ENCODE measurements around the gene INPP5K.

Gene INPP5K

DNA sequence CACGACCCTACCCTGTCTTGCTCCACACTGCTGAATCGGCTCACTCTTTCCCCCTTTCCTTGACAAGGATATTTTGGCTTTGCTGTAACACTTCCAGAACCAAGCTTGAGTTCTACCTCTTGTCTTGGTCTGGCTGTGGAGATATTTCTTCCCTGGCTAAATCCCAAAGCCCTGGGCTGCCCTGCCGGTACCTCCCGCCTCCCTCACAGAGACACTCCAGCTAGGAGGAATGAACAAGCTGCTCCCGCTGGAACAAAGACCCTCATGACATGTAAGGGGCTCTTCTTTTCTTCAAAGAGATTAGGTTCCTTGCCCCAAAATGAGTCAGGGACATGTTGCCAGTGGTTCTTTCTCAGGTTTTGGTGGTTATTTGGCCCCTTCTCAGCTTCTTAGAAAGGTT is 10.8 kb downstream of the INPP5K start:
- no peak for DNase-seq (ENCODE audit: low read depth)

GRCh38 chr17:1504866-1505265 is 11.5 kb downstream of the INPP5K start:
- DNase-seq (ENCODE audit: low read depth), result no peak

DNA sequence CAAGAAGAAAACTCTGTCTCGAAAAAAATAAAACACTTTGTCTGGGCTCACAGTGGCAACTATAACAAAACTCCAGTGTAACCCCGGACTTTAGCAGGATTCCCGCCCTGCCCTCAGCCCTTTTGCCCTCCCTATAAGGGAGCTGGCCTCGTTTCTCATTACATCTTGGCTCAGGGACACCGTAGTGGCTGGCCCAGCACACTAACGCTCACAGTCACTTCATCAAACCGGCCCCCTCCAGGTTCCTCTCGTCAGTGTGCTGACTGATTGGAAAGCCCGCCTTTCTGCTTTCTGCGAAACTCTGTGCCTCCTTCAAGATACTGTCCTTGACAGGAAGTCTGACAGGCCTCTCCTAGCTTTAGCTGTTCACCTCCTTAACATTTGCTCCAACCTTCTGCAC is 12.7 kb downstream of the INPP5K start:
- no peak for DNase-seq (ENCODE audit: low read depth)

- DNase-seq (ENCODE audit: low read depth), result peak; percentile 71
Measured at GRCh38 chr17:1498869-1499268, 17.5 kb downstream of the INPP5K start.

GRCh38 chr17:1498233-1498632 is 18.2 kb downstream of the INPP5K start:
- no peak for DNase-seq (ENCODE audit: low read depth)

GRCh38 chr17:1497831-1498230 is 18.6 kb downstream of the INPP5K start:
- no peak for DNase-seq (ENCODE audit: low read depth)

- DNase-seq (ENCODE audit: low read depth), result no peak
Measured at GRCh38 chr17:1496869-1497268, 19.5 kb downstream of the INPP5K start.

- DNase-seq (ENCODE audit: low read depth), result no peak
Measured at GRCh38 chr17:1495265-1495989, 21.0 kb downstream of the INPP5K start.

DNA sequence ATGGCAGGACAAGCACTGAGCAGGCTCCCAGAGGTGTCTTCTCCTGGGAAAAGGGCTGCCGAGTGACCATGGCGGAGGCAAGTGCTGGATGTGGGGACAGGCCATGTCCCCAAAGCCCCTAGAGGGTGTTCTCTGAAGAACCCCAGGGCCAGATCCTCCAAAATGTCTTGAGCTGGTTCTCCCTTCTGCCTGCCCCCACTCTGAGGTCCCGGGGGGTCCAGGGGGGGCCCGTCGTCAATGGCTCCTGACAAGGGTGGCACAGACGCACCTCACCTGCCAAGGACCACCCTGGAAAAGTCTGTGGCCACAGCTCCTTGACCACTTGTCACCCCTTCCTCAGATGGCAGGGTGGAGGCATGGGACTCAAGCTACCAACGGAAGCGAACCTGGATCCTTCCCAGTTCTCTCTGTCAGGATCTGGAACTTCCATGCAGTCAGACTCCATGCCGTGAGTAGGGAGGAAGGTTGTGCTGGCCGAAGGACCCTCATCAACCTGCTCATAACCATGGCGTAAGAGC is 21.6 kb downstream of the INPP5K start:
- no peak for DNase-seq (ENCODE audit: low read depth)

- DNase-seq (ENCODE audit: low read depth), result no peak
Measured at GRCh38 chr17:1494203-1494602, 22.2 kb downstream of the INPP5K start.

DNA sequence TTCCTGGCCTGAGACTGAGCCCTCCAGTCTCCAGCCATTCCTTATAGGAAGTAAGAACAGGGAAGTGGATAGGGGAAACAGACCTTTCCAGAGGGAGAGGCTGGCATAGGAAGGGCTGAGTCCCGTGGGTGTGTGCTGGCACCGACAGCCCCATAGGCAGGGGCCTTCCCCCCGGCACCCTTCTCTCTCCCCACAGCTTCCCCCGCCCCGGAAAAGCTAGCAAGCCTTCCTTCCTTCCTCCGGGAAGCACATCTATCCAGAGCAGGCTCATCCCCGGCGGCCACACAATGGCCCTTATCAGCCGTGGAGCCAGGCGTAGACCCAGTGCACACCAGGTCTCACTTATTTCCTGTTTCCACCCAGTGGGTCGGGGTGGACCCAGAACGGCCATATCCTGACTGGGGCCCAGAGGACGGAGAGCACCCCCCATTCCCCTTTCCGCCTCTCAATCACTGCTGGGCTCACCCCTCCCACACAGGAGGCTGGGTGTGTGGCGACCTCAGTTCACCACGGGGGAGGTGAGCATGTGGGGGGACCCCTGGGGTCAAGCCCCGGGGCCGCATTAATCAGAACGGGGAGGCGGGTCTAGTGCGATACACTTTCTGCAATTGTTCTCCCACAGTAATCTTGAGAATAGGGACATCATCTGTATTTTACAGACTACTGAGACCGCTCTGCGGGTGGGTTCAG is 23.0 kb downstream of the INPP5K start:
- no peak for DNase-seq (ENCODE audit: low read depth)

DNA sequence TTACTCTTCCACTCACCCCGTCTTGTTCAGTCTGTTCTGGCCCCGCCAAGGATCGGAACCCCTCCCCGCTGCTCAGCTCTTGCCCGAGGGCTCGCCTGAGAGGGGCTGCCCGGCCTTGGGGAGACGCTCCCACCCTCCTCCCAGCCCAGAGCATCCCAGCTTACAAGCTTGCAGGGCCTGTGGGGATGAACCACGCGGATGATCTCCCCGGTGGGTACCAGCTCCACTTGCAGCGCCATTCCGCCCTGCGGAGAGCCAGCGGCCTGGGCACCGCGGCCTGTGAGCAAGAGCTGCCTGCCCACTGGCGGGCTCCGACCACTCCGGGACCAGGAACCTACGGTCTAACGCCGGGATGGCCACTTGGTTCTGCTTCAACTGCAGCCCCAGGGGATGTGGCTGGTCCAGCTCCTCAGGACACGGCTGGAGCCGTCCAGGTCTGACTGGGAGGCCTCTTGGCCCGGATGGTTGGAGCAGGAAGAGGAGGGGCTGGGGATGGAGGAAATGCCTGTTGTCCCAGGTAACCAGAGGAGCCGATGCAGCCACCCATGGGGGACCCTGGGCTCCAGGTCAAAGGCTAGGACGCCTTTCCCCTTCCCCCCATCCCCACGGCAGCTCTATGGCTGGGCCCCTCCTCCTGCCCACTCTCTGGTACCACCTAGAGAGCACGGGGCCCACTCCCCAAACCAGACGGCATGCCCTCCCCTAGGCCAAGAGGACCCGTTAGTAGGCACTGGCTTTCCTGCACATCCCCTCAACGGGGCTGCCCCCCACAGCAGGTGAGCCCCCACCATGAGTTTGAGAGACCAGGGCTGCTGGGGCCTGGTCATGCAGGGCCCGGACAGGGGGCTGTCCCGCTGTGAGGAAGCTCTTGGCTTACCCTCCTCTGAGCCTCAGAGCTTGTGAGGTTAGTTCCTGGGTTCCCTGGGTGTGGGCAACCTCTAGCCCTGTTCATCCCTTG is 23.9 kb downstream of the INPP5K start, which contains the start of gene MYO1C:
Gene MYO1C, minus strand, starts transcription at position 438 of the 958 bp plus-strand sequence. Its CDS starts 199 bp downstream, at position 239.
- DNase-seq (ENCODE audit: low read depth), result no peak

DNA sequence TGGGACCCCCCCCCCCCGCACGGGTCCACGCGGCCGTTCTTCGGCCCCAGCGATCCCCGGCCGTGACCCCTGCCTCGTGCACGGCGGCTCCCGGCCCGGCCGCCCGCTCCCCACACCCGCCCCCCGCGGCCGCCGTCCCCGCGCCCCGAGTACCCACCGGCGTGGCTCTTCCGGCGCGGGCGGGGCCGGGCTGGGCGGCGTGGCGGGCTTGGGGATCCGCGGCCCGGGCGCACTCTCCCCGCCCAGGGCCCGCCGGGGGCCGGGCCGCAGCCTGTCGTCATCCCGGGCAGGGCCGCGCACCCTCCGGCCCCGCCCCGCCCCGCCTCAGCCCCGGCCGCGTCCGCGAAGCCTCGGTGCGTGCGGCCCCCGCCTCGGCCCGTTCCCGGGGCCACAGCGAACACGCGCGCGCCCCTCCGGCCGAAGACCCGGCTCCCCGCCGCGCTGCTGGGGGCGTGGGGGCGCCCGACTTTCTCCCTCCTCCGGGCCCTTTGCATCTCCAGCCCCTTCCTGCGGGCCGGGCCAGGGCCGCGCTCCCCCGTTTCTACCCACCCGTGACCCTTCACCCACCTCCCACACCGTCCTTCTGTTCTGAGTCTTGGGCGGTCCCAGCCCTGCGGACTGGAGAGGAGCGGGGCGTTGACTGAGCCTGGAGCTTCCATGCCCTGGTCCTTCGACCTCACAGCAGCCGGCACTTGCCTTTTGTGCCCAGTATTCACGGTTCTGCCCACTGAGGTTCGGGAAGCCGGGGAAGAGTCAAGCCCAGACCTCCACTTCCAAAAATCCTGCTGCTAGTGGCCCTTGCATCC is 24.8 kb downstream of the INPP5K start:
- DNase-seq (ENCODE audit: low read depth), result peak; percentile 28

DNA sequence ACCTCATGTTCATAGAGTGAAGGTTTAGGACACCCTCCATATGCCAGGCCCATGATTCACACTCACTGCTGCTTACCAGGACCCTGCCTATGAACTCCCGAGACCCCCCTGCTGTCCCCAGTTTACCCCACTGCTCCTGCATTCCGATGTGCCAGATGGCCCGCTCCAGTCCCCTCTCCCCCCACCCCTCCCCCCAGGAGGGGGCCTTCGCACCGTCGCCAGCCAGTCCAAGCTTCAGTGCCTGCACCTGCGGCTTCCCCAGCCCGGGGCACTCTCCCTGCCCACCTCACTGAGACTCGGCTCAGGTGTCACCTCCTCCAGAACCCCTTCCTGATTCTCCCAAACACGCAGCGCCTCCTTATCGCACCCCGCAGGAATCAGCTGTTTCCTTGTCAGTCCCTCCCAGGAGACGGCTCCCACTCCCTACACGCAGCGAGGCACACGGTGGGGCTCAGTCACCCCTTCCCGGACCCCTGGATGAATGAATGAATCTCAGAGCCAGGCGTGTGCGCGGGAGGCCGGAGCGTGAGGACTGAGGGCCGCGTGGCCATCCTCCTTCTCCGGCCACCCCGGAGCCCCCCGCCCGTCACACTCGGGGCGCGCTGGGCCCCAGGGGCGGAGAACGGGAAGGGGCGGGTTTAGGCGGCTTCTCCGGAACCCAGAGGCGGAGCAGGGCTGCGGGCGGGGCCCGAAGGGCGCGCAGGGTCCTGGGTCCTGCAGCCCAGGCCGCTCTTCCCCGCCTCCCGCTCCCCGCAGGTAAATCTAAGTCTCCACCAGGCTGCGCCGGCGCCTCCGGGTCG is 25.6 kb downstream of the INPP5K start:
- DNase-seq (ENCODE audit: low read depth), result no peak

GRCh38 chr17:1488826-1489270 is 27.6 kb downstream of the INPP5K start:
- no peak for DNase-seq (ENCODE audit: low read depth)

DNA sequence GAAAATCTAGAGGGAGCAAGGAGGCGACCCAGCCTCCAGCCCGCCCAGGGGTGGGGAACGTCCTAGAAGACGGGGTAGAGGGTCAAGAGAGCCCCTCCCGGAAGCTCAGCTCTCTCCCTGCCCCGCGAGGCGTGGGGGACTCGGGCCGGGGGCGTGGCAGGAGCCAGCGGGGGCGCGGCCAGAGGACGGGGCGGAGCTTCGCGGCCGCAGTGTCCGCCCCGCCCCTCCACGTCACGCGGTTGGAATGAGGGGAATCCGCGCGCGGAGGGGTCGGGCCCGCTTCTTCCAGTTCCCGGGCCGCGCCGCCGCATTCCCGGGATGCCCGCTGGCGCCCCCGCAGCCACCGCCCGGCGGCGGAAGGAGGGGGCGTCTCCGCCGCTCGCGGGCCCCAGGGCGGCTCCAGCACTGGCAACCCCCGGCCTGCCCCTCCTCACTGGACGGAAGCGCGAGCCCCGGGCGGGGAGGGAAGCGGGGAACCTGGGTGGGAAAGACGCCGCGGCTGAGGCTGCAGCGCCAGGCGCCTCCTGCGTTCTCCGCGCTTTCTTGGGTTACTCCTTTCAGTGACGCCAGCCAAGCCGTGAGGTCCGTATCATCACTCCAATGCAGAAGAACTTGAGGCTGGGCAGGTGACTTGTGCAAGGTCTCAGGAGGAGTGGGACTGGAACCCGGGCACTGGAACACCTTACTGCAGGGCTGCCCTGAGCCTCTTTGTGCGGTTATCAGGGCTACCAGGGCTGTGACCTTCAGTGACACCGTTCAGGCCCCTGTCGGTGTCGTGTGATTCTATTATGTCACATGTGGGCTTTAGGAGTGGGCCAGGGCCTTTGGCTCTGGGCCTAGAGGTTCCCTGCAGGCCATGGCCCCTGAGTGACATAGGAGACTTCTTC is 28.2 kb downstream of the INPP5K start:
- peak; percentile 66 for DNase-seq (ENCODE audit: low read depth)

DNA sequence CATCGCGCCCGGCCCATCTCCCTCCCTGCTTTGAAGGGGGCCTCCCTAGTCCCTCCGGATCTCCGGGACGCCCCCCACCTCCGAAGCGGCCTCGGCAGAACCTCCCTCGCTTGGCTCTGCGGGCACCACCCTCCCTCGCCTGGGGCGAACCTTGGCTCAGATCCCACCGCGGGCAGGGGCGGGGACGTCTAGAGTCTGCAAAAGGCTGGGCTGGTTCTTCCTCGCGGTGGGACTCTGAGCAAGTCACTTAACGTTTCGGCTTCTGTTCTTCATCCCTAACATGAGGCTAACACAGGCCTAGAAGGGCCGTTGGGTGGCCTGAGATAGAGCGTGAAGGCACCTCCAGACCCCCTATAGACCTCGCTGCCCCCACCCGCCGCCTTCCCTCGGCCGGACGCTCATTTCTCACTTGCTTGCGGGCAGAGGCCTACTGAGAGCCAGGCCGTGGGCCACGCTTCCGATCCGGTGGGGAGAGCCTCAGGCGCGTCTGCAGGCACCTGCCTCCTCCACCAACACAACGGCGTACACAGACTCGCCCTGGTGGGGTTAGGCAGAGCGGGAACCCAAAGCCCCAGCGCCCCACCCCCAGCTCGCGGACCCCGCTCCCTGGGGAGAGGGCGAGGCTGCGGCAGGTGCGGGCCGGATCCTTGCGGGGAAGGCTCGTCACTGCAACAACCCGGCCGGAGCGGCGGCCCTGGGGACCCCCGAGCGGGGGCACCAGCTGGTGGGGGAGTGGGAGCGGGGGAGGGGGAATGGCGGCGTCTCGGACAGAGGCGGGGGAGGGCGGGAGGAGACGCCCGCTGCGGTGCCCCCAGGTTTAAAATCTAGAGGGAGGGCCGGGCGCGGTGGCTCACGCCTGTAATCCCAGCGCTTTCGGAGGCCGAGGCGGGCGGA is 29.4 kb downstream of the INPP5K start:
- DNase-seq (ENCODE audit: low read depth), result peak; percentile 40

Measured in stromal cell of bone marrow (primary cell).